MCF 10A (cell line): ENCODE results near the gene PIK3R6. TPM values are rescaled to one million over a fixed set of nuclear protein-coding genes. Genes with fewer than 3 reads are reported as not detected.
A peak's percentile ranks its signal among the peaks of the same experiment; 100 is the strongest.

Experiments used
- BruUV-seq: library from RNA; stranded (reverse); fragments of 400-500 nt; replicated peaks from 2 replicates; lab custom pipeline; 2021; lab: Mats Ljungman, UMichigan
- CTCF ChIA-PET: fragments of 300-600 bp; sonication (Branson Sonifier 250); formaldehyde crosslinking; extraction: SDS; loops from one replicate; lab custom pipeline; 2021; ENCODE audit warnings: antibody characterized with exemption, inconsistent platforms; lab: Yijun Ruan, JAX
- POLR2A ChIA-PET: fragments of 300-600, 350-650 bp; sonication (Branson Sonifier 250); formaldehyde crosslinking; extraction: SDS; loops from one replicate; lab custom pipeline; 2020; ENCODE audit warnings: antibody characterized with exemption, inconsistent platforms; lab: Yijun Ruan, JAX
- DNase-seq: peaks from one replicate; pipeline ENCODE4 v3.0.0-alpha.2; 2018; ENCODE audit not compliant: unreplicated experiment
- H3K27ac Mint-ChIP-seq: one replicate; pipeline ENCODE4 v1.8.0; 2022; ENCODE audit warnings: mild to moderate bottlenecking, low read depth, mixed read lengths; ENCODE audit not compliant: unreplicated experiment
- H3K27me3 Mint-ChIP-seq: one replicate; pipeline ENCODE4 v1.8.0; 2022; ENCODE audit warnings: mixed read lengths; ENCODE audit not compliant: insufficient read depth, unreplicated experiment
- H3K36me3 Mint-ChIP-seq: one replicate; pipeline ENCODE4 v1.8.0; 2022; ENCODE audit warnings: mild to moderate bottlenecking, moderate library complexity, mixed read lengths; ENCODE audit not compliant: insufficient read depth, unreplicated experiment
- H3K4me1 Mint-ChIP-seq: one replicate; pipeline ENCODE4 v1.8.0; 2022; ENCODE audit warnings: mixed read lengths; ENCODE audit not compliant: insufficient read depth, unreplicated experiment
- H3K4me3 Mint-ChIP-seq: one replicate; pipeline ENCODE4 v1.8.0; 2022; ENCODE audit warnings: mild to moderate bottlenecking, moderate library complexity, mixed read lengths; ENCODE audit not compliant: unreplicated experiment
- H3K9me3 Mint-ChIP-seq: one replicate; pipeline ENCODE4 v1.8.0; 2022; ENCODE audit warnings: mixed read lengths; ENCODE audit not compliant: unreplicated experiment
- intact Hi-C: fragments of 100-400 bp; cut with micrococcal nuclease; formaldehyde crosslinking; loops from 2 replicates; pipeline ENCODE4 v1.14.1; 2022
- total RNA-seq: library from RNA; stranded (reverse); gene quantifications from 2 replicates; pipeline ENCODE4 v1.2.3, GENCODE V29; 2022
- TF ChIP-seq, protein P1 (sequence below): fragments of 200-600 bp; IDR thresholded peaks from one replicate; pipeline ENCODE4 v1.8.0; 2022; ENCODE audit warnings: antibody characterized with exemption, mild to moderate bottlenecking; ENCODE audit not compliant: unreplicated experiment

Gene PIK3R6
- total RNA-seq, 1 experiment from 2014 or later: not detected

DNA sequence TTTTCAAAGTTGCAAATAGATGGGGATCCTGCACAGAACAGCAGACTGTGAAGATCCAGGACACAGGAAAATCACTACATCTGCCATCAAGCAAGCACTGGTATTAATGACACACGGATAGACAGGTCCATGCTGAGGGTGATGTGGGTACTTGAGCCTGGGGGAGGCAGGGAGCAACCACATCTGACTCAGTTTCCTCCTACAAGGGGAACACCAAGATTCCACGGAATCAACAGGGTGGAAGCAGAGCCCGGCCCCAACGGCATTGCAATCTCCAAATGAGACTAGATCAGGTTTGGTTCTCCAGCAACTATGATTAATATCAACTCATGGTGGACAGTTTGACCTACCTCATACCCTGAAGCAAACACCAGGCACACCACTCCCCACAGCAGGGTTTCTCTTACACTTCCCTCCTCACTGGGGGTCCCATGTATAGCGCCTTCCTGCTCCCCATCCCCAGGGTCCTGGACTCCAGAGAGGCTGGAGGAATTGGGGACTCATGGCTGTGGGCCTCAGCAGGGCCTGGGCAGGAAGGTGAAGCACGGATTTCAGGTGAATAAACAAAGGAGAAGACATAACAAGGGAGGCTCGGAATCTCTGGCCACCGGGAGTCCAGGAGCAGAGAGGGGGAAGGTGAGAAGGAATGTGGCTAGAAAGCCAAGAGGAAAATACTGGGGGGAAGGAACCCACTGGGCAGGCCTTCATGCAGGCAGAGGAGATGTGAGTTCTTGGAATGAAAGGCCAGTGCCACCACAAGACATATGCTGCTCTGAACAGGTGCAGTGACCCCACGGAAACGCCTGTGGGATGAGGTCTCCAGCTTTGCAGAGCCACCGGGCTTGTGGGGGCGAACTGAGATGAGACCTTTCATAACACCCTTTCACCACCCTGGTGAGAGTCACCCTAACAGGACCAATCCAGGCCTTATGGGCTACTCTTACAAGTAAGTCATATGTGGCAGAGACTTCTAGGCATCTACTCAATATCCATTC, 29.5 kb upstream of the PIK3R6 start:
- TF ChIP-seq, protein P1, sequence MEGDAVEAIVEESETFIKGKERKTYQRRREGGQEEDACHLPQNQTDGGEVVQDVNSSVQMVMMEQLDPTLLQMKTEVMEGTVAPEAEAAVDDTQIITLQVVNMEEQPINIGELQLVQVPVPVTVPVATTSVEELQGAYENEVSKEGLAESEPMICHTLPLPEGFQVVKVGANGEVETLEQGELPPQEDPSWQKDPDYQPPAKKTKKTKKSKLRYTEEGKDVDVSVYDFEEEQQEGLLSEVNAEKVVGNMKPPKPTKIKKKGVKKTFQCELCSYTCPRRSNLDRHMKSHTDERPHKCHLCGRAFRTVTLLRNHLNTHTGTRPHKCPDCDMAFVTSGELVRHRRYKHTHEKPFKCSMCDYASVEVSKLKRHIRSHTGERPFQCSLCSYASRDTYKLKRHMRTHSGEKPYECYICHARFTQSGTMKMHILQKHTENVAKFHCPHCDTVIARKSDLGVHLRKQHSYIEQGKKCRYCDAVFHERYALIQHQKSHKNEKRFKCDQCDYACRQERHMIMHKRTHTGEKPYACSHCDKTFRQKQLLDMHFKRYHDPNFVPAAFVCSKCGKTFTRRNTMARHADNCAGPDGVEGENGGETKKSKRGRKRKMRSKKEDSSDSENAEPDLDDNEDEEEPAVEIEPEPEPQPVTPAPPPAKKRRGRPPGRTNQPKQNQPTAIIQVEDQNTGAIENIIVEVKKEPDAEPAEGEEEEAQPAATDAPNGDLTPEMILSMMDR: no peak
- DNase-seq: no peak
- BruUV-seq: no TSS peak
- ChIA-PET CTCF (interaction anchor here (1.2 kb wide), 1 partner anchor 12 kb away, joined by 6 read pairs; no protein-coding TSS in a partner anchor), POLR2A (no interaction called here)
- Mint-ChIP-seq H3K9me3 (no peaks in the 10 kb centered on the region), H3K4me3 (no peak overlapping the region), H3K4me1 (no peaks in the 10 kb centered on the region), H3K36me3 (no peaks in the 10 kb centered on the region), H3K27me3 (peaks cover 9% of the 10 kb centered on the region), H3K27ac (no peak overlapping the region)
- intact Hi-C loops: loop anchor here (5.0 kb wide), 1 partner anchor 100 kb away; no protein-coding TSS in a partner anchor

DNA sequence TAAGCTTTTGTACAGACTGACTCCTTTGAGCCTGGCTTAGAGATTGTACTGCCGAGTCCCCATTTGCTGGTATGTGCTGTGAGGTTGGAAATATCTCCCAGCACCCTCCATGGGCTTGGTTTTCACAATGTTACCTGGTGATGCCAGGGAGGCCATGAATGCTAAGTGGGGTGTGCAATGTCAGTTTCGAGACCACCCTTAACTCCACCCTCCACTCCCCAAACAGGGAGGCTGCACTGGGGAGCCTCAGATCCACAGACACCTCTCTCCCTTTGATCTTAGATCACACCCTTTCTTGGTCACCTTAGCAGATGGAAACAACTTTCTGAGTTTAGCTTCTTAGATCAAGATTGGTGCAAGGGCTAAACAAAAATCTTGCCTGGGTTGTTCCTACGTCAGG, 28.6 kb upstream of the PIK3R6 start:
- POLR2A ChIA-PET: no interaction called here
- no TSS peak for BruUV-seq
- TF ChIP-seq, protein P1: no peak
- DNase-seq: no peak
- no peaks in the 10 kb centered on the region for H3K36me3 Mint-ChIP-seq
- intact Hi-C loops: loop anchor here (5.0 kb wide), 1 partner anchor 101 kb away; no protein-coding TSS in a partner anchor
- no peak overlapping the region for H3K27ac Mint-ChIP-seq
- CTCF ChIA-PET: interaction anchor here (0.7 to 3.2 kb wide), 14 partner anchors 8 to 487 kb away, joined by 3 to 15 read pairs (median 9); no protein-coding TSS in a partner anchor
- no peaks in the 10 kb centered on the region for H3K4me1 Mint-ChIP-seq
- H3K27me3 Mint-ChIP-seq: peaks cover 10% of the 10 kb centered on the region
- no peaks in the 10 kb centered on the region for H3K9me3 Mint-ChIP-seq
- no peak overlapping the region for H3K4me3 Mint-ChIP-seq

DNA sequence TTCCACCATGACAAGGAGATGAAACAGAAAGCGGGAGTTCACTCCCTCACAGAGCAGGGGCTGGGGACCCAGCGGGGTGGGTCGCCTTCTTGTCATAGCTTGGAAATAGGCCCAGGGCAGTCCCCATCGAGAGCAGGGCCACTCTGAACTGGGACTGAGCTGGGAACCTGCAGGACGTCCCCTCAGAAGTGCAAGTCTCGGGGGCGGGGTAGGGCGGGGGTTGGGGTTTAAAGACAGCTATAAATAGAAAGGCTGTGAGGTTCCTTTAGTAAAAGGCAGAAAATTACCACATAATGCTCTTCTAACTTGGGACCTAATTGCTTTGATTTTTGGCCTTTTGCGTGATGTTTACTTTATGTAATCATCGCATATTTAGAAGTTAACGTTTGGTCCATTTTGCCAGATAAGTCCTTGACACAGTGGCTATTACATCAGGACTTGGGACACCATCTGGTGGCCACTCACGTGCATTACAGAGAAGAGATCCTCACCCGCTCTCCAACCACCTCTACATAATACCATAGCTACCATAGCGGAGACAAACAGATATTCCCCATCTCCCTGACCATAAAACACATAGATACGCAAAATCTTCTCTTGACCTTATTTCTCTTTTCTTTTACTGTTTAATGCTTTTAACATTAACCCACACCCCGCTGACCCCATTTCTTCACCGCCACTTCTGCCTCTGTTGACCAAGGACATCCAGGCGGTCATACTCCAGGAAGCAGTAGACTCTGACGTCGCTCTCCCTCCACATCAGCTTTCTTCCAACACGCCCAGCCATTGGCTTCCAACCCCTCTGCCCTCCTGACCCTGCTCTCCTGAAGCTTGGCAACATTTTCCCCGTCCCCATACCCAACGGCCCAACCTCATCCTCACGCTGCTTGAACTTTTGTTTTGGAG, 27.5 kb upstream of the PIK3R6 start:
- DNase-seq: peak; percentile 60

More for the DNA sequence above, 27.5 kb upstream of the PIK3R6 start:
- ChIA-PET POLR2A (interaction anchor here (0.7 kb wide), 1 partner anchor 17 kb away, joined by 3 read pairs; no protein-coding TSS in a partner anchor), CTCF (interaction anchor here (0.5 to 3.2 kb wide), 30 partner anchors 9 to 511 kb away, joined by 3 to 15 read pairs (median 4); no protein-coding TSS in a partner anchor)
- no peaks in the 10 kb centered on the region for H3K9me3 Mint-ChIP-seq
- H3K4me3 Mint-ChIP-seq: no peak overlapping the region
- H3K4me1 Mint-ChIP-seq: no peaks in the 10 kb centered on the region
- H3K36me3 Mint-ChIP-seq: no peaks in the 10 kb centered on the region
- no TSS peak for BruUV-seq
- H3K27ac Mint-ChIP-seq: no peak overlapping the region
- intact Hi-C loops: loop anchor here (5.0 kb wide), 1 partner anchor 102 kb away; no protein-coding TSS in a partner anchor
- H3K27me3 Mint-ChIP-seq: peaks cover 10% of the 10 kb centered on the region
- TF ChIP-seq, protein P1: peak; percentile 53
